Stimulated activated CD4-positive, alpha-beta T cell treated with anti-CD3 and anti-CD28 coated beads, Interleukin-2, amount 100 ng/mL, for 4 hours (primary cell): ENCODE measurements around the gene MDK.

Source experiments
- DNase-seq: peaks from one replicate; pipeline ENCODE4 v3.0.0-alpha.2; 2020; ENCODE audit warnings: low read depth

MDK gene

DNA sequence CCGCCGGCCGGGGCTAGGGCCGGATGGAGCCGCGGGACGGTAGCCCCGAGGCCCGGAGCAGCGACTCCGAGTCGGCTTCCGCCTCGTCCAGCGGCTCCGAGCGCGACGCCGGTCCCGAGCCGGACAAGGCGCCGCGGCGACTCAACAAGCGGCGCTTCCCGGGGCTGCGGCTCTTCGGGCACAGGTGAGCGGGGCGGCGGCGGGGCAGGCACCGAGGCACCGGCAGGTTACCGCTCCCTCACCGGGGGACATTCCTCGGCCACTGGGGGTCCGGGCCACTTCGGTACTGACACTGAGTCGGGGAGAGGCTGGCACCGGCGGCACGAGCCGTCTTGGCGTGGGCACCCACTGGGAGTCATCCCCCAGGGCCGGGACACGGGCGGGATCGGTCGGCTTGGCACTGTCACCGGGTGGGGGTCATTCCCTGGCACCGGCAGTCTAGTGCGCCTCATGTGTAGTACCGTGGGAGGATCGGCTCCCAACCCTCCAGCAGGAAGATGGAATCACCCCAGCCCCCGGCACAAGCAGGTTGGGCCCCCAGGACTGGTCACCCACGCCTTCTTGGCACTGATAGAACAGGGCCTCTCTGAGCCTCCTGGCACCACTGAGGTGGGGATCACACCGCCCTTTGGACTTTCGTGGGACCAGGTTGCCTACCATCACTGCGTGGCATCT is 33.7 kb upstream of the MDK start:
- no peak for DNase-seq

DNA sequence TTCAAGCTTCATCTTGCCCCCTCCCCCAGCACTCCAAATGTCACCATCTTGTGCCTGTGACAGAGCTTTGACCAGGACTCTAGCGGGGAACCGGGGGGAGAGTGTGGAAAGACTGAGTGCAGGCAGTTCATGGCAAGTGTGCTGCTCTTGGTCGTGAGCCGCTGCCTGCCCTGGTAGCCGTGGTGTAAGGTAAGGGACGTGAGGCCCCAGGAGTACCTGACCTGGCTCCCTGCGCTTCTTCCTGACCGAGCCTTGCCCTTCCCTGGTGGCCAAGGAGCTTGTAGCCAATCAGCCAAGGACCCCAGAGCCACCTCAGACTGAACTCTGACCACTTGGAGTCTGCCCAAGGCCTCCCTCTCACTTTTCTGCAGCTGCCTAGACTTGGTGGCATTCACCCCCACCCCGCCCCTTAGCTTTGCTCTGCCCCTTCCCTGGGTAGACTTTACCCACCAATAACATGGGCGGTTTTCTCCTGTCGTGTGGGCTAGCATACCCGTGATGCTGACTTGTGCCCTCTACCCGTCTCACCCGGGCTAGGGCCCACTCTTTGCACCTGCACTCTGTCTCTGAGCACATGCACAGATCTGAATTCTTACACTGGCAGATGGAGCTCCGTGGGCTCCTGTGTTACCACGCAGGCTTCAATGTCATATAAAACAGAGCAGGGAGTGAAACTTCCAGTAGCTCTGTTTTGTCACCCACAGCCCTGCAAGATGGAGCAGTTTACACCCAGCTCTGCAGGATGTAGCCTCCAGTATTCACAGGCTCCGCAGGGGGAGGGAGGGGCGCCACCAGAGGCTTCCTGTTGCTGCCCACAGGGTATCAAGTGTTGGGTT is 32.7 kb upstream of the MDK start:
- no peak for DNase-seq

- DNase-seq = no peak
Observed at GRCh38 chr11:46350695-46351094, 30.8 kb upstream of the MDK start.

DNA sequence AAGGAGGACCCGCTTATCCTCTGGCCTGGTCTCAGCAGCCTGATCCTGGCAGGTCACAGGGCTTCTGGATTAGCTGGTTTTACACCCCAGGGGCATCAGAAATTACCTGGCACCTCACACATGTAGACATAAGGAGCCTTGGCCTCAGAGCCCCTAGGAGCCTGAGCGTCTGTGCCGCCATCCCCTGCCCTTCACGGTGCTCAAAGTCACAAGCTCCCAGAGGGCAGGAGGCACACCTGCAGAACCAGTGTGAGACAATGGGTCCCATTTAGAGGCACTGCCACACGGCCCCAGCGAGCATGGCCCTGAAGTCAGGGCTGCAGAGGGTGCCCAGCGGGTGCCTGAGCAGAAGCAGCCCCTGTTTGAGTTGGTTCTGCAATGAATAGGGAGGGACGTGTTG is 30.3 kb upstream of the MDK start:
- no peak for DNase-seq

GRCh38 chr11:46351606-46352005 is 29.9 kb upstream of the MDK start:
- no peak for DNase-seq

- DNase-seq = peak; percentile 55
Observed at GRCh38 chr11:46352063-46352841, 29.2 kb upstream of the MDK start.

GRCh38 chr11:46353698-46354097 is 27.8 kb upstream of the MDK start:
- DNase-seq = peak; percentile 81

DNA sequence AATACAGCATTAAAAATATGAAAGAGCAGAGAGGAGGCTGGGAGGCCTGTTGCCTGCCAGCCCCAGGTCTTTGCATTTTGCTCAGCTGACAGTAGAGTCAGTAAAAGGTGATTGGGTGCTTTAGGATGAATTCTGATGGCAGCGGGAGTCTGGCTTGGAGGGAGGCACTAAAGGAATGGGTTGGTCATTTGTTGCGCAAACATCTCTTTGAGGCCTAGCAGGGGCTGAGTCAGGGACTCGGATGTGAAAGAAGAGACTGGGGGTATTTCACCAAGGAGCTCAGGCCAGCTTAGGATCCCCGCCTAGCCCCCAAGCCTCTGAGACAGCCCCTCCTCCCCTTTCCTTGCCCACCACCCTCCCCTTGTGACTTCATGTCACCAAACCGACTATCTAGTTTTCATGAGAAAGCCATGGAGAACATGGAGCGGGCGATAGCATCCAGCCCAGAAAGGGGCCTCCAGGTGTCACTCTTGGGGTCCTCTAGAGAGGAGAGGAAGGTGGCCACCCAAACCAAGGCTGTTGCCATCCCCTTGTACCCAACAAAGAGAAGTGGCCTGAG is 24.5 kb upstream of the MDK start:
- DNase-seq = no peak

DNA sequence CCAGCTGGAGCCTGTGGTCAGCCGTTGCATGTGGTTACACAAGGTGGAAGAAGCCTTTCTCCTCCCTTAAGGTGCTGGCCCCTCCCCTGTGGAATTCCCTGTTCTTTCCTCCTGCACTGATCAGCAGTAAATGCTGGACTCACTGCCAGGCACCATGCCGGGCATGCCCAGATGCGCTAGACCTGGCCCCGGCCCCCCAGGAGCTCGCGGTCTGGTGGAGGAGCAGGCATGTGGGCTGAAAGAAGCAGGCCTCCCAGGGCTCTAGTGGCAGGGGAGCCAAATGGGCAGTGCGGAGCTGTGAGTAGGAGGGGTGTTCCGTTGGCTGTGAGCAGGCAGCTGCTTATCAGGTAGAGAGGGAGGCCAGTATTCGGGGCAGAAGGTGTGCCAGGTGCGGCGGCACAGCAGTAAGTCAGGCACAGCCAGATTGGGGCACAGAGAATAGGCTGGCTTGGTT is 24.0 kb upstream of the MDK start:
- no peak for DNase-seq

DNA sequence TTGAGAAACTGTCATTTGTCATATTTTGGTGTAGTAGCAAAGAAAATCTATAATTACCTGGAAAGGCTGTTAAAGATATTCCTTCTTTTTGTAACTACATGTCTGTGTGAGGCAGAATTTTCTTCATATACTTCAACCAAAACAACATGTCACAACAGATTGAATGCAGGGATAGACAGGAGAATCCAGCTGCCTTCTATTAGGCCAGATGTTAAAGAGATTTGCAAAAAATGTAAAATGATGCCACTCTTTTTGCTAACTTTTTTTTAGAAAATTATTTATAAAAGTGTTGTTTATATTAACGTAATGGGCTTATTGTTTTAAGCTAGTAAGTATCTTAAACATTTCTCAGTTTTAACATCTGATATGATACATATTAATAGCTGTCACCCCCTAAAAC is 21.5 kb upstream of the MDK start:
- DNase-seq = no peak

DNA sequence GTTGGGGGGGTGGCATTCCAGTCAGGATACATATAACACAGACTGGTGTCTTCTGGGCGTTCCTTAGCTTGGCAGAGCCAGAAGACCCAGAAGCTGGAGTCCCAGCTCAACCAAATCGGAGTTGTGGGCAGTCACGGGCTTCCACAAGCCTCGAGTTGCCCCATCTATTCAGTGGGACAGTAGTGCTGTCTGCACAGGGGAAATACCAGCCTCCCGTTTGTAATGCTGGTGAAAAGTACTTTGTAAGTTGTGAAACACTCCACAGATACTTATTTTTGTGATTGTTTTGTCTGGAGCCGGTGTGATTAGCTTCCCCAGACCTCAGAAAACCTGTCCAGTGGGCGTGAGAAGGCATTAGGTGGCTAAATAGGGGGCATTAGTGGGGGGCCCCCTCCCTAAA is 20.6 kb upstream of the MDK start:
- DNase-seq = no peak

GRCh38 chr11:46361283-46362155 is 19.9 kb upstream of the MDK start:
- DNase-seq = peak; percentile 45

DNA sequence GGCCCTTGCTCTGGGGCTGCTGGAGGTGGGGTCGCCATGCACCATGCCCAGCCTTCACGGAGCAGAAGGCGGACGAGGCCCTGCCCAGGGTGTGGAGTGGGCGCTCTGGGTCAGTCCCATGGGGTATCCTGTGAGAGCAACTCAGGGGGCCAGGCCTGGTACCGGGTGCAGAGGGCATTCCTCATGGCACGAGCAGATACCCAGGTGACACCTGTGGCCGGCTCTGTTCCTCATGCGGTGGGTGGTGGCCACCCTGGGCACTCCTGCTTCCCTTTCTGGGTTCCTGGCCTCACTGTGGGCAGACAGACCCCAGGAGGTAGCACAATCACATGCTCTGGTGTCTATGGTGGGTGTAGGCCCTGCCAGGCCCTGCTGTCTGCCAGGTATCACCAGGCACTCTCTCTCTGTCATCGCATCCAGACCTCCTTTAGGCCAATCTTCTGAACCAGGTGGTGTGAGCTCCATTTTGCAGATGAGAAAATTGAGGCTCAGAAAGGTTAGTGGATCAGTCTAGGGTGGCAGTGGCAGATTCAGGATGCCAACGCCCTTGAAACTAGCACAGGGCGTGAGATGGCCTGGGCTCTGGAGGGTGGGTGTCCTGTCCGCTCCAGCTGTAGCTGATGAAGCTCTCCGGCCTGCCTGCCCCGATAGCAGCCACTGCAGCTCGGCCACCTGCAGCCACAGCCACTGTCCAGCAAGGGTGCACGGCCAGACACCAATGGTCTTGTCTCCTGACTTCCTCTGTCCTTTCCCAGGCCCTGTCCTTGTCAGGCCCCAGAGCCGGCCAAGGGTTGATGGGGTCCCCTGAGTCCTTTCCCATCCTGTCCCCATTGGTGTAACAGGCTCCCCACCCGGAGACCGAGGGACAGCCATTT is 19.1 kb upstream of the MDK start:
- no peak for DNase-seq

DNA sequence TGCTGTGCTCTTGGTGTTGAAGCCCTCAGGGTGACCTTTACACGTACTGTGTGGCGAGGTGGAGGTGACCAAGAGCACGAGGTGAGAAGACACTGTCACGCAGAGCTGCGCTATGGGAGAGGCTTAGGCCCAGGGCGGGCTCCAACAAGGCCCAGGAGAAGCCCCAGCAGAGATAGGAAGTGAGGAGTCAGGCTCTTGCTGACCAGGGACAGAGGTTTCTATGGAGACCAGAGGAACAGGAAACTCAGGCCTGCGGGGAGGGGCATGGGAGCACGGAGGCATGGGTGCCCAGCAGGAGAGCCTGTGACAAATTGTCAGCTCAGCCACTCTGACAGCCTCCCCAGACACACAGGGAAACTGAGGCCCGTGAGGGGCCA is 18.4 kb upstream of the MDK start:
- DNase-seq = no peak

GRCh38 chr11:46363455-46364005 is 17.9 kb upstream of the MDK start:
- no peak for DNase-seq

- no peak for DNase-seq
Observed at GRCh38 chr11:46364056-46364455, 17.4 kb upstream of the MDK start.

GRCh38 chr11:46364791-46365190 is 16.7 kb upstream of the MDK start:
- no peak for DNase-seq

DNA sequence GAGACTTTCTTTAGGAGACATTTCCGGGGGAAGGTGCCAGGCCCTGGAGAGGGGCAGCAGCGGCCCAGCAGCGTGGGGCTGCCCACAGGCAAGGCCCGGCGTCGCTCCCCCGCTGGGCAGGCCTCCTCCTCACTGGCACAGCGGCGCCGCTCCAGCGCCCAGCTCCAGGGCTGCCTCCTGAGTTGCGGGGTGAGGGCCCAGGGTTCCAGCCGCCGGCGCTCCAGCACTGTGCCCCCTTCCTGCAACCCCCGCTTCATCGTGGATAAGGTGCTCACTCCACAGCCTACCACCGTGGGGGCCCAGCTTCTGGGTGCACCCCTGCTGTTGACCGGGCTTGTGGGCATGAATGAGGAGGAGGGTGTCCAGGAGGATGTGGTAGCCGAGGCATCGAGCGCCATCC is 15.2 kb upstream of the MDK start:
- DNase-seq = no peak

- DNase-seq = no peak
Observed at GRCh38 chr11:46366661-46367161, 14.8 kb upstream of the MDK start.
